AG10803 (cell line): ENCODE results near the gene AFG1L.
A peak's percentile ranks its signal among the peaks of the same experiment; 100 is the strongest.
"Not testable (repeated sequence)": the region's sequence is repeated elsewhere in the genome, so short reads cannot be mapped to it uniquely, and the experiment has no call there.

Source experiments
- DNase-seq: peaks from one replicate; pipeline ENCODE4 v3.0.0; 2010; ENCODE audit warnings: low read depth
- H3K4me3 ChIP-seq: 2 replicates; pipeline ENCODE4 v1.5.1; 2011; ENCODE audit warnings: mild to moderate bottlenecking, low read length, control low read depth
- TF ChIP-seq, protein P1 (sequence below): conservative IDR thresholded peaks from 2 replicates; pipeline ENCODE4 v1.5.1; 2011; ENCODE audit warnings: mild to moderate bottlenecking, low read length, control low read depth, inconsistent platforms

Gene AFG1L

DNA sequence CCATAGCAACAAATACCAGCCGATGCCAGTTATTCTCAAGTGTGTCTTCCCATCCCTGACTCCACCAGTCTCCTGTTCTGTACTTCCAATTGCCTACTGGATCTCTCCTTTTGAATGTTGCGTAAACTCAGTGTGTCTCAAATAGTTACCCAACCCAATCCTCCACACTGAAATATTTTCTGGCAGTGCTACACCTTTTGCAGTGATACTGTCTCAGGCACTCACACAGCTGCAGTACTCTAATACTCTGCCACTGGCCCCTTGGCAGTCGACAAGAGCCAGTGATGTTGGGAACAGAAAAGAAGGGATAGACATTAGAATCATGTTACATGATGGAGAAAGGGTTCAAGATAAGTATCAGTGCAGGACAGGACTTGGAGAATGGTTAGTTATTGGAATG is 234.0 kb downstream of the AFG1L start:
- peak; percentile 10 for DNase-seq
- TF ChIP-seq, protein P1, sequence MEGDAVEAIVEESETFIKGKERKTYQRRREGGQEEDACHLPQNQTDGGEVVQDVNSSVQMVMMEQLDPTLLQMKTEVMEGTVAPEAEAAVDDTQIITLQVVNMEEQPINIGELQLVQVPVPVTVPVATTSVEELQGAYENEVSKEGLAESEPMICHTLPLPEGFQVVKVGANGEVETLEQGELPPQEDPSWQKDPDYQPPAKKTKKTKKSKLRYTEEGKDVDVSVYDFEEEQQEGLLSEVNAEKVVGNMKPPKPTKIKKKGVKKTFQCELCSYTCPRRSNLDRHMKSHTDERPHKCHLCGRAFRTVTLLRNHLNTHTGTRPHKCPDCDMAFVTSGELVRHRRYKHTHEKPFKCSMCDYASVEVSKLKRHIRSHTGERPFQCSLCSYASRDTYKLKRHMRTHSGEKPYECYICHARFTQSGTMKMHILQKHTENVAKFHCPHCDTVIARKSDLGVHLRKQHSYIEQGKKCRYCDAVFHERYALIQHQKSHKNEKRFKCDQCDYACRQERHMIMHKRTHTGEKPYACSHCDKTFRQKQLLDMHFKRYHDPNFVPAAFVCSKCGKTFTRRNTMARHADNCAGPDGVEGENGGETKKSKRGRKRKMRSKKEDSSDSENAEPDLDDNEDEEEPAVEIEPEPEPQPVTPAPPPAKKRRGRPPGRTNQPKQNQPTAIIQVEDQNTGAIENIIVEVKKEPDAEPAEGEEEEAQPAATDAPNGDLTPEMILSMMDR = no peak
- H3K4me3 ChIP-seq = no peak overlapping the region

DNA sequence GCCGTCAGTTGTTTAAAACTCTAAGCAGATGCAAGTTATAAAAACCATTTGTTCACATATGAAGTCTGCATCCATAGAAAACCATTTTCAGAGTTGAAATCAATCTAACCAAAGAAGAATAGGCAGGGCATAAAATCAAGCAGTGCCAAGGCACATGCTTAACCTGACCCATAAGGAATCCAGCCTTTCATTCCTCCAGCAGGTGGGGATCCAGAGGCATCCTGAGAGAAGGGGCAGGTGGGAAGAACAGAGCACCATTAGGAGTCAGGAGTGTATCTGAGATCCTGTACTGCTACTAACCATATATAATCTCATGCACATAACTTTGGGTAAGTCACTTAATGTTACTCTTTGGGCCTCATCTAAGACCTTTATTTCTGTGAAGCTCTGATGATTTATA is 236.5 kb downstream of the AFG1L start:
- DNase-seq = no peak
- H3K4me3 ChIP-seq = no peak overlapping the region
- TF ChIP-seq, protein P1 = no peak

DNA sequence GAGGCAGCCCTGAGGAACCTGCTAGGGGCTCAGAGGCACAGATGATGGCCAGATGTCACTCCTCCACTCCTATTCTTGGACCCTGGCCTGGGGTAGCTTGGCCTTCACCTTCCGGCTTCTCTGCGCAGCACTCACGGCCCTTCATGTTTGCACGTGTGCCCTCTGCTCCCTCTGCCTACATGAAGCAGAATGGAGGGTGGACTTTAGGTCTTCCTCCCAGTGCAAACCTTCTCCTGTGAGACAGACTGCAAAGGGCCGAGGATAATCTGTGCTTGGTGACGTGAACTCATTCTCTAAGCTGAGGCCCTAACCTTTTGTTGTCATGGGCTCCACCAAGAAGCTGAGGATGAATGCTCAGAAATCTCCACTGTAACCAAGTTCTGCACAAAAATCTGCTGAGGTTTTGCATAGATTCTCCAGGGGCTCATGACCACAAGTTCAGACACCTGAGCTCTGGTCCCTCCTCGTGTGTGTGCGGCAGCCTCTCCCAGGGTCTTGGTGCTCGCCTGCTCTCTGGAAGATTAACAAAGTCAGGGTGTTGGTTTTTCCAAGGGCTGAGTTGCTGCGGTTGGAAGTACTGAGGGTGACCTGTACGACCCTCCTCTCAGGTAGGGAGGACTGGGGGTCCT is 240.4 kb downstream of the AFG1L start:
- TF ChIP-seq, protein P1 = no peak
- no peak for DNase-seq
- H3K4me3 ChIP-seq = no peak overlapping the region

DNA sequence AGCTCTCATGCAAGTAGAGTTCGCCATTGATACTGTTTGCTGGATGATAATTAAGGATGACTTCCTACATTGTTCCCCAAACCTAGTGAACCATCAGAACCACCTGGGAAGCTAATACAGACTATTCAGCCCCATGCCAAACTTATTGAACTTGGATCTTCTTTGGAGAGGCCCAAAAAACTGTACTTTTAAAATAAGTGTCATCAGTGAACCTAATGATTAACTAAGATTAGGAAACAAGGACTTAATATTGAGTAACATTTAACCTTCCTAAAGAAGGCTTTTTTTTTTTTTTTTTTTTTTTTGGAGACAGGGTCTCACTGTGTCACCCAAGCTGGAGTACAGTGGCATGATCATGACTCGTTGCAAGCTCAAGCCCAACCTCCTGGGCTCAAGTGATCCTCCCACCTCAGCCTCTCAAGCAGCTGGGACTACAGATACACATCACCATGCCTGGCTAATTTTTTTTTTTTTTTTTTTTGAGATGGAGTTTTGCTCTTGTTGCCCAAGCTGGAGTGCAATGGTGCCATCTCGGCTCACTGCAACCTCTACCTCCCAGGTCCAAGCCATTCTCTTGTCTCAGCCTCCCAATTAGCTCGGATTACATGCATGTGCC is 241.2 kb downstream of the AFG1L start:
- DNase-seq, H3K4me3 ChIP-seq: not testable (repeated sequence)

DNA sequence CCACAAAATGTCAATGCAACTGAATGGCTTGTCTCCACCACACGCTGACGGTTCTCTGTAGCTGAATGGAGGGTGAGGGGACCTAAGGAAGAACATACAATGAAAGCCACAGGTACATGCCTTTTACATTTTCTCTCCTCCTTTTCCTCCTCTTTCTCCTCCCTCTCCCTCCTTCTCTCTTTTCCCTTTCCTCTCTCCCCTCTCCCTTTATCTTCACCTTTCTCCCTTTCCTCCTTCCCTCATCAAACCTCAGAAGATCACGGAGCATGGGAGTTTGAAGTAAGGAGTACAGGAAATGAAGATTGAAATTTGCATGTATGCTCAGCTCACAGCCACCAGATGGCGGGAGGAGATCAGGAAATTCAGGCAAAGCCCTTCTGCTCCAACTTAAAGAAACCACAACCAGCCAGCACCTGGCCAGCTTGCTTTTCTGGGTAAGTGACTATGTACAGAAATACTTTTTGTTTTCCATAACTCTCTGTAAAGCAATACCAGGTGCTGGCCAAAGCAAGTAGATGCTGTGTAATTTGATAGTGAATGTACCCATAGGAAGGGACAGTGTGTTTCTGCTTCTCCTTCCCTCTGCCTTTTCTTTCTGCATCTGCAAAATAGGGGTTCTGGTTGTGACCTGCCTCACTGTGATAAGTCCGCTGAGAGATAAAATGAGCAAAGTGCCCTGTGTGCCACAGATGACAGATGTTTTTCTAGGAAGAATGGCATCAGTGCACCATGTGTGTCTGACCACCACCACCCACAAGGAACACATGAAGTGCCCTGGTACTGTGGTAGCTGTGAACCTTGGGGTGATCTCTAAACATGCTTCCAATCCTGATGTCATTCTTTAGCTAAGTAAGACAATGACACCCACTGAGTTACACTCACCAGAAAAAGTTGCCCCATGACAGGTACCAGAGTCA is 247.2 kb downstream of the AFG1L start:
- DNase-seq = peak; percentile 84
- no peak overlapping the region for H3K4me3 ChIP-seq
- TF ChIP-seq, protein P1 = peak; percentile 96

DNA sequence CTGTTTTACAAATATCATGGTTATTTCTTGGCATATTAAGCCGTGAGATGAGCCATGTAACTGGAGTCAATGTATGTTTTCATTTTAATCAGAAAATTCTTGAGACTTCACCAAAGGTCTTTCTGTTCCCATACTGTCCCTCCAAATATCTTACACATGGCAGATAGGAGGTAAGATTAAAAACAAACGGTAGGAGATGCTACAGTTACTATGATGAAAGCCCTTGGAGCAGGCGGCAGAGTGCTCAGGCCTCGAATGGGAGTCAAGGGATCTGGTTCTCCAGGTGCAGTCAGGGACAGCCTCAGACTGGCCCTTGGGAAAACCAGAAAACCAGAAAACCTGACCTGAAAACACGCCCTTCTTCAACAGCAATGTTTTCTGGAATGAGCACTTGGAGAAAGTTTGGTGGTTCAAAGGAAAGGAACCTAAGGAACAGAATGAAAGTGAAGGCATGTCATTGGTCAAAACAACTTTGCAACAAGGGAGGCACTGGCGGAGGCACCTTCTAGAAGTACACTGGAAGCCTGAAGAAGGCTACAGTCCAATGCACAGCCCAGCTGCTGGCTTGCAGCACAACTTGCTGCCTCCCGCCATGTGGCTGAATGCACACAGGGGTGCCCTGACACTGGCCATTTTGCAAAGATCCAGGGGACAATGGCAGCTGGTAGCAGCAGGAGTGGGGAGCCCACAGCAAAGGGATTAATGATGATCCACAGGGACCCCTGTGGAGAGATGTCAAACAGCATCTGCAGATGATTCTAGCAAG is 248.5 kb downstream of the AFG1L start:
- TF ChIP-seq, protein P1 = no peak
- H3K4me3 ChIP-seq = no peak overlapping the region
- no peak for DNase-seq

DNA sequence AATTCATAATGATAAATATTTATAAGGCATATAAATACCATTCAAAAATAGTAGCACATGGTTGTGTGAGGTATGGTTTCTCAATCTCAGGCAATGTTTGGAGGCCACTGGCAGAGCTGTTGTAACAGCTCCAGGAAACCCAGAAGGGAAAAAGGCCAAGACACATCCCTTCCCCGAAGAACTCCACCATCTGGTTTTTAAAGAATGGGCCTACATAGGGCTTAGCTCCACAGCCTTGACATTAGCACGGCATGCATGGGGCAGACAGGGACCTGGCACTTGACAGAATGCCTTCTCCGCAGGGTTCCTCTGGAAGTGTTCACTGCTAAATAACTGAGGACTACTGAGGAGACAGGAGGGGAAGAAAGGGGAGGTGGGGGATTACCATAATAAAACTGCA is 249.8 kb downstream of the AFG1L start:
- peak; percentile 90 for DNase-seq
- TF ChIP-seq, protein P1 = no peak
- no peak overlapping the region for H3K4me3 ChIP-seq
